Measurements from ENCODE around the gene C9orf50. TPM values are rescaled to one million over a fixed set of nuclear protein-coding genes. Genes with fewer than 3 reads are reported as not detected.

C9orf50 gene
- total RNA-seq, 4 donors from 2014 or later = not detected

DNA sequence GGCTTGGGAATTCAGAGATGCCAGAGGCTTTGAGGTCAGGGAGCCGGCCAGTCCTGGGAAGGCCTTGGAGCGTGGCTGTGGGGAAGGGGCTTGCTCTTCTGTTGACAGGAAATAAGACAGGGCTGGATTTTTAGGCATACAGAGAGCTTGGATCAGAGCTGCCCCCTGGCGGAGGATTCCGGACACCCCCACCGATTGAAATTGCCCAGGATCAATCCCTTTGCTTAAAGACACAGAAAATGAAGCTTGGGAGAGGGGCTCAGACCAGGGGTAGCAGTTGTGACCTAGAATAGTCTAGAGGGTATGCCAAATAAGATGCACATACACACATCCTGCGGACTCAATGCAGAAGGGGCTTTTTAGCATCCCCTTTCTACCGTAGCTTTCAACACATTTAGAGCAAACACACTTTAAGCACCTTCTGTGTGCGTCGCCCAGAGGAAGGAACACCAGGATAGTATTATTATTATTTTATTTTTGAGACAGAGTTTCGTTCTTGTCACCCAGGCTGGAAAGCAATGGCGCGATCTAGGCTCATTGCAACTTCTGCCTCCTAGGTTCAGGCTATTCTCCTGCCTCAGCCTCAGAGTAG, 3.4 kb upstream of the C9orf50 start:
- TF ChIP-seq POLR2A (IDR thresholded peaks at IDR 0.05) = no peak
- TF ChIP-seq, protein P1, sequence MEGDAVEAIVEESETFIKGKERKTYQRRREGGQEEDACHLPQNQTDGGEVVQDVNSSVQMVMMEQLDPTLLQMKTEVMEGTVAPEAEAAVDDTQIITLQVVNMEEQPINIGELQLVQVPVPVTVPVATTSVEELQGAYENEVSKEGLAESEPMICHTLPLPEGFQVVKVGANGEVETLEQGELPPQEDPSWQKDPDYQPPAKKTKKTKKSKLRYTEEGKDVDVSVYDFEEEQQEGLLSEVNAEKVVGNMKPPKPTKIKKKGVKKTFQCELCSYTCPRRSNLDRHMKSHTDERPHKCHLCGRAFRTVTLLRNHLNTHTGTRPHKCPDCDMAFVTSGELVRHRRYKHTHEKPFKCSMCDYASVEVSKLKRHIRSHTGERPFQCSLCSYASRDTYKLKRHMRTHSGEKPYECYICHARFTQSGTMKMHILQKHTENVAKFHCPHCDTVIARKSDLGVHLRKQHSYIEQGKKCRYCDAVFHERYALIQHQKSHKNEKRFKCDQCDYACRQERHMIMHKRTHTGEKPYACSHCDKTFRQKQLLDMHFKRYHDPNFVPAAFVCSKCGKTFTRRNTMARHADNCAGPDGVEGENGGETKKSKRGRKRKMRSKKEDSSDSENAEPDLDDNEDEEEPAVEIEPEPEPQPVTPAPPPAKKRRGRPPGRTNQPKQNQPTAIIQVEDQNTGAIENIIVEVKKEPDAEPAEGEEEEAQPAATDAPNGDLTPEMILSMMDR (IDR thresholded peaks at IDR 0.05) = peak; percentile 66 to 80 (median 74)
- no peaks in the 10 kb centered on the region for H3K9me3 ChIP-seq
- intact Hi-C loops (cut with DNase I) = no loop called here
- peaks cover 26 to 67% (median 30%) of the 10 kb centered on the region in 3 donors for H3K4me1 ChIP-seq
- WGBS, 2 donors = 30 to 33% methylated on average over 9 of the region's 12 CpGs
- H3K27me3 ChIP-seq = peaks cover 0 to 22% (median 0%) of the 10 kb centered on the region in 4 donors
- no peaks in the 10 kb centered on the region for H3K36me3 ChIP-seq
- no peak for DNase-seq
- peak overlapping the region in 1 of 4 donors; percentile 29 for H3K27ac ChIP-seq
- H3K4me3 ChIP-seq = no peak overlapping the region

DNA sequence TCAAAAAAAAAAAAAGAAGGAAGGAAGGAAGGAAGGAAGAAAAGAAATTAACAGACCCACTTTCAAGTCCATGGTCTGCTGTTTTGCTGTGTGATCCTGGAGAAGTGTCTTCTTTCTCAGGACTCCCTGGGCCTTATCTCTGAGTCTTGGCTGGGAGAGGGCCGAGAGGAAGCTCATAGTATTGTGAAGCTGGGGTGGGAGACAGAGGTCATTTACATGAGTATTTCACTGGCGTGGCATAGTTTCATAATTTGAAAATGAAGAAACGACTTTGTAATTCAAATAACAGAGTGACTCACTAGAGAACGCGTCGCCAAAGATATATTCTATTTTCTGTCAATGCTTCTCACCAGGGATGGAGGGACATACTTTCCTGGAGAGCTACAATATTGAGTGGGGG, 2.4 kb upstream of the C9orf50 start:
- Histone ChIP-seq H3K36me3 (no peaks in the 10 kb centered on the region), H3K4me3 (no peak overlapping the region), H3K9me3 (no peaks in the 10 kb centered on the region), H3K27me3 (peaks cover 0 to 24% (median 0%) of the 10 kb centered on the region in 4 donors), H3K4me1 (peaks cover 26 to 57% (median 28%) of the 10 kb centered on the region in 3 donors), H3K27ac (no peak overlapping the region)
- WGBS, 2 donors = 34 to 45% methylated on average over 6 of the region's 6 CpGs
- no peak for TF ChIP-seq POLR2A (IDR thresholded peaks at IDR 0.05)
- TF ChIP-seq, protein P1 (IDR thresholded peaks at IDR 0.05) = no peak
- intact Hi-C loops (cut with DNase I) = no loop called here
- DNase-seq = no peak

DNA sequence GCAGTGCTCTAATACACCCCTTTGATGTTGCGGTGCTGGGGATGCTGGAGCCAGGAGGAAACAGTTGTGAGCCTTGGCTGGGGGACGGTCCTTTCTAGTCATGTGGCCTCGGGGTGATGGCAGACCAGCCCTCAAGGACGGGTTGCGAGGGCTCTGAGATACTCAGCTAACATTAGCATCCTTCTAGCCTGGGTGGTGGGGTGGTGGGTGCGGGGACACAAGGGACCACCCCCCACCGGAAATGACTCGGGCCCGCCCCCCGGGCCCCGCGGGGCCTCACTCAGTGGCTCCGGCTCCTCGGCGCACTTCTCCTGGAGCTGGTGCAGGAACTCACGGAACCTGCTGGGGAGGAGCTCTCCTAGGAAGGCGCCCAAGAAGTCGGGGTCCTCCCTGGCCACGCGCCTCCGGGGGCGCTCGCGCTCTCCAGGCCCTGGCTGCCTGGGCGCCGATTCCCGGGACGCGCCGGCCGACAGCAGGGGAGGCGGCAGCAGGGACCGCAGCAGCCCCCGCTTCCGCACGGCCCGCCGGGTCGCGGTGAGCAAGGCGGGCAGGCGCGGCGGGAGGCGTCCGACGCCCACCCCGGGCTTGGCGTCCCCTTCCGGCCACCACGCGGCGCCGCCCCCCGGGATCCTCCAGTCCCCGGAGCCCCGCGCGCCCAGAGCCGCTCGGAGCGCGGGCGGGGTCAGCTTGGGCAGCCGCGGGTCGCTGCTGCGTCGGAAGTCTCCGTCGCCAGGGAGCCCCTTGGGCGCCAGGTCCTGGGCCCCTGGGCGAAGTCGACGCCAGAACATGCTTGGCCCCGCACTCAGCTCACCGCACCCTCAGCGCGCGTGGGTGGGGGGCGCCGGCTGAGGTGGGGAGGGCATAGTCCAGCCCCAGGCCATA, 873 bp downstream of the C9orf50 start:
- no peak for TF ChIP-seq POLR2A (IDR thresholded peaks at IDR 0.05)
- TF ChIP-seq, protein P1 (IDR thresholded peaks at IDR 0.05) = peak in 1 of 6 experiments; percentile 7
- intact Hi-C loops (cut with DNase I) = no loop called here
- 0% methylated on average over 2 of the region's 82 CpGs; no CpG with 5 or more reads in 1 of the 2 donors for WGBS, 2 donors
- Histone ChIP-seq H3K27me3 (peaks cover 0 to 29% (median 0%) of the 10 kb centered on the region in 4 donors), H3K4me1 (peaks cover 6 to 27% (median 12%) of the 10 kb centered on the region in 3 donors), H3K9me3 (no peaks in the 10 kb centered on the region), H3K36me3 (no peaks in the 10 kb centered on the region), H3K4me3 (peak overlapping the region; percentile 39 to 66 (median 52)), H3K27ac (peak overlapping the region in 3 of 4 donors; percentile 0 to 45 (median 30))
- DNase-seq = no peak

DNA sequence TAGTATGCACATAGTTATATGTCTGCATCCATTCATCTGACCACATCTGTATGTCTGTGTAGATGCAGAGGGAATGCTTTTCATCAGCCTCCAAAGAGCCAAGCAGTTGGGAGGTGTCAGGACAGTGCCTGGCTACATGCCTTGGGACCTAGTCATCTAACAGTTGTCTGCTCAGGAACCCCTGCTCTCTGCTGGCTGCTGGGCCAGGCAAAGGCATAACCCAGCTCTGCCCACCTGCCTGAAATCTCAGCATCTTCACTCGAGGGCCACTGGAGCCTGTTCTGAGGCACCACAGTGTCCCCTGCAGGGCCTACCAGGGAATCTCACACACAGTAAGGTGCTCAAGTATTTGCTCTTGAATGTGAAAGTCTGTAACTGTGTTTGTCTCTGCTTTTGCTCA, 3.7 kb downstream of the C9orf50 start:
- DNase-seq = no peak
- intact Hi-C loops (cut with DNase I) = no loop called here

More for the DNA sequence above, 3.7 kb downstream of the C9orf50 start:
- no peaks in the 10 kb centered on the region for H3K36me3 ChIP-seq
- H3K4me1 ChIP-seq = peaks cover 6 to 15% (median 12%) of the 10 kb centered on the region in 3 donors
- no peak overlapping the region for H3K4me3 ChIP-seq
- no peak for TF ChIP-seq POLR2A (IDR thresholded peaks at IDR 0.05)
- TF ChIP-seq, protein P1 (IDR thresholded peaks at IDR 0.05) = peak in 4 of 6 experiments; percentile 4 to 56 (median 17)
- H3K27ac ChIP-seq = no peak overlapping the region
- H3K9me3 ChIP-seq = no peaks in the 10 kb centered on the region
- WGBS, 2 donors = 0 to 17% methylated on average over 1 of the region's 1 CpG
- peaks cover 0 to 46% (median 0%) of the 10 kb centered on the region in 4 donors for H3K27me3 ChIP-seq
